ENCODE measurements around the gene GALNS.

GALNS gene

DNA sequence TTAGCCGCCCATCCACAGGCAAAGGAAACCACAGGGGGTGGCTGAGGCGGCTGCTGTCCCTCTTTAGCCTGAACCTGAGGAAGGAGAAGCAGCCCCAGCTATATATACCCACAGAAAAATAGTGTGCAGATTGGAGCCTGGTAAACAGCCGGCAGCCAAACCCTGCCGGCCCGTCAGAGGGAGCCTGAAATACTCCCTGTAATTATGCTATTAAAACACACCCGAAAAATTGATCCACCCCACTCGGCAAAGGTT is 78.5 kb downstream of the GALNS start:
- Histone ChIP-seq H3K4me1 (ENCODE audit: insufficient read depth, poor library complexity, severe bottlenecking) (peaks cover 26% of the 10 kb centered on the region), H3K36me3 (ENCODE audit: low read depth) (peaks cover 8% of the 10 kb centered on the region; the same call in 1 of the 2 replicates), H3K9me3 (ENCODE audit: severe bottlenecking) (no peaks in the 10 kb centered on the region), H3K27ac (ENCODE audit: poor library complexity, severe bottlenecking) (no peak overlapping the region), H3K4me3 (ENCODE audit: severe bottlenecking) (no peak overlapping the region), H3K27me3 (ENCODE audit: insufficient read depth, poor library complexity, severe bottlenecking) (no peaks in the 10 kb centered on the region)
- ATAC-seq (ENCODE audit: low read depth), result no peak
- DNase-seq (ENCODE audit: low spot score), result no peak
- TF ChIP-seq, protein P1, sequence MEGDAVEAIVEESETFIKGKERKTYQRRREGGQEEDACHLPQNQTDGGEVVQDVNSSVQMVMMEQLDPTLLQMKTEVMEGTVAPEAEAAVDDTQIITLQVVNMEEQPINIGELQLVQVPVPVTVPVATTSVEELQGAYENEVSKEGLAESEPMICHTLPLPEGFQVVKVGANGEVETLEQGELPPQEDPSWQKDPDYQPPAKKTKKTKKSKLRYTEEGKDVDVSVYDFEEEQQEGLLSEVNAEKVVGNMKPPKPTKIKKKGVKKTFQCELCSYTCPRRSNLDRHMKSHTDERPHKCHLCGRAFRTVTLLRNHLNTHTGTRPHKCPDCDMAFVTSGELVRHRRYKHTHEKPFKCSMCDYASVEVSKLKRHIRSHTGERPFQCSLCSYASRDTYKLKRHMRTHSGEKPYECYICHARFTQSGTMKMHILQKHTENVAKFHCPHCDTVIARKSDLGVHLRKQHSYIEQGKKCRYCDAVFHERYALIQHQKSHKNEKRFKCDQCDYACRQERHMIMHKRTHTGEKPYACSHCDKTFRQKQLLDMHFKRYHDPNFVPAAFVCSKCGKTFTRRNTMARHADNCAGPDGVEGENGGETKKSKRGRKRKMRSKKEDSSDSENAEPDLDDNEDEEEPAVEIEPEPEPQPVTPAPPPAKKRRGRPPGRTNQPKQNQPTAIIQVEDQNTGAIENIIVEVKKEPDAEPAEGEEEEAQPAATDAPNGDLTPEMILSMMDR (IDR thresholded peaks at IDR 0.05; ENCODE audit: poor library complexity, severe bottlenecking), result no peak

DNA sequence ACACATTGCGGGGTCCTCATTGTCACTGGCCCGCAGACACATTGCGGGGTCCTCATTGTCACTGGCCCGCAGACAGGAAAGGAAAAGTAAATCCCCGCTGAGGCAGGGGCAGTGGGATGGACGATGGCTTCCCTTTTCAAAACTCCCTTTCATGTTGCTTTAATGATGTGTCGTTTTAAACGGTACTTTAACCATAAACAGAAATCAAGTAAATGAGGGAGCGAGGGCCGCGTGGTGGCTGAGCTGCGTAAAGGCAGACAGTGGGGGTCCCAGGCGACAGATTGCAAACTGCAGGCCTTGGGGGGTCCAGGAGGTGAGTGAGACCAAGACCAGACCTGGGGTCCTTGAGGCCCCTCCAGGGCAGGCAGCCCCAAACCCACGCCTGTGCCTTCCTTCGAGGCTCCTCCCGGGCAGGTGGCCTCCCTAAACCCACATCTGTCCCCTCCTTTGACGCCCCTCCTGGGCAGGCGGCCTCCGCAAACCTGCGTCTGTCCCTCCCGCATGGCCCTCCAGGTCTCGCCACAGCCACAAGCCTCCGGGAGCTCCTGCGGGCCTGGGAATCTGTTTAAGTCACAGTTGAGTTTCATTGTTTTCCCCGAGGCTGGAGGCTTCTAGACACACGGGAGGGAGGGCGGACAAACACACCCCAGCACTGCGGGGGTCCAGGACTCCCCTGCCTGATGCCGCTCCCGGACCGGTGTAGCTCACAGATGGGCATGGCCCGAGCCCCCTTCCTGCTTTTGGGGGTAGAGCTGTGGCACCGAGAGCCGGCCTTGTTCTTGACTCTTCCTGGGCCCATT is 79.1 kb downstream of the GALNS start:
- Histone ChIP-seq H3K36me3 (ENCODE audit: low read depth) (peaks cover 8% of the 10 kb centered on the region; the same call in 1 of the 2 replicates), H3K4me3 (ENCODE audit: severe bottlenecking) (no peak overlapping the region), H3K9me3 (ENCODE audit: severe bottlenecking) (no peaks in the 10 kb centered on the region), H3K27ac (ENCODE audit: poor library complexity, severe bottlenecking) (no peak overlapping the region), H3K27me3 (ENCODE audit: insufficient read depth, poor library complexity, severe bottlenecking) (no peaks in the 10 kb centered on the region), H3K4me1 (ENCODE audit: insufficient read depth, poor library complexity, severe bottlenecking) (peaks cover 20% of the 10 kb centered on the region)
- TF ChIP-seq, protein P1 (IDR thresholded peaks at IDR 0.05; ENCODE audit: poor library complexity, severe bottlenecking), result no peak
- DNase-seq (ENCODE audit: low spot score) (no peak), ATAC-seq (ENCODE audit: low read depth) (no peak)

DNA sequence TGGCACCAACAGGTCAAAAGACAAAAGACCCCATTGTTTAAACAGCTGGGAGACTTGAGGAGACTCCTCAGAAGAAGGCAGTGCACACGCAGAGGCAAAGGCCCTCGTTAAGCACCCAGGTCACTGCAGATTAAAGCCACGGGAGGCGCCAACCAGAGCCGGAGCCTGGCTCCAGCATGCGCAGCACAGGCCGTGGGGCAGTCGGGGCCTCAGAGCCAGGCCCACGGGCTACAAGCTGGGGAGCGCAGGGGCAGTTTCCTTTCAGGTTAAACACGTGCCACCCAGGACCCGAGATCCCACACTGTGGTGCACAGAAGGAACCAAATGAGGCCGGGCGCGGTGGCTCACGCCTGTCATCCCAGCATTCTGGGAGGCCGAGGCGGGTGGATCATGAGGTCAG is 80.9 kb downstream of the GALNS start:
- Histone ChIP-seq H3K27me3 (ENCODE audit: insufficient read depth, poor library complexity, severe bottlenecking) (no peaks in the 10 kb centered on the region), H3K36me3 (ENCODE audit: low read depth) (peaks cover 8% of the 10 kb centered on the region; the same call in 1 of the 2 replicates), H3K9me3 (ENCODE audit: severe bottlenecking) (no peaks in the 10 kb centered on the region), H3K4me1 (ENCODE audit: insufficient read depth, poor library complexity, severe bottlenecking) (peaks cover 10% of the 10 kb centered on the region), H3K27ac (ENCODE audit: poor library complexity, severe bottlenecking) (no peak overlapping the region), H3K4me3 (ENCODE audit: severe bottlenecking) (no peak overlapping the region)
- DNase-seq (ENCODE audit: low spot score) (no peak), ATAC-seq (ENCODE audit: low read depth) (no peak)
- TF ChIP-seq, protein P1 (IDR thresholded peaks at IDR 0.05; ENCODE audit: poor library complexity, severe bottlenecking), result no peak

DNA sequence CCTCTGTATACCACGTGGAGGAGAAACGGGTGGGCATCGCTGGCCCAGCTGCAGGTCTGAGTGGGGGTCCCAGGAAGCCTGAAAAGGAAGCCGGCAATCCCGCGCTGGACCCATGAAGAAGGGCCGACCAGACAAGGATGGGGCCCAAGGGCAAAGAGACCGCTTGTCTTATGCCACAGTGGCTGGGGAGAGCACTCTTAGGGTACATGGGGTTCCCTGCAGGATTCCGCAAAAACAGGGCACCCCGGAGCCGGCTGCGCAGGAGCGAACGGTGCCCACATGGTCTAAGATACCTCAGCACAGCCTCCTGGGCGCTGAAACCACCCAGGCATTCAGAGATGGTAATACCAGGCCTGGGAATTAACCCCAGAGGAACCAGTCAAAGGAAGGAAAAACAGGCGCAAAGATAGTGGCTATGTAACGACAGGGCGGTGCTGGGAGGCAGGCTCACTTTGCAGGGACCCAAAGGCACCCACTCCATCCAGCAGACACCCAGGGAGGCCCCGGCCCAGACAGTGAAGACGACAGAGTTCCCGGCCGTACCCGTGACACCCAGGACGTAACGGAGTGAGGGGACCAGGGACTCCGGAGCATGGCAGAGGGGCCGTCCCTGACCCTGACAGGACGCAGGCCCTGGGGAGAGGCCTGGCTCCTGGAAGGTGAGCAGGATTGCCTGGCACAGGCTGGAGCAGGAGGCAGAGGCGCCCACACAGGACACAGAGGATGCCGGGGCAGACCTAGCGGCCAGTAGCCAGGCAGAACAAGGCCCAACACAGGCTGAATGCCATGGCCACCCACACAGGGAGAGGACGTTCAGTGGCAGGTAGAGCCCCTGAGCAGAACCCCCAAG is 82.0 kb downstream of the GALNS start:
- no peak for ATAC-seq (ENCODE audit: low read depth)
- no peaks in the 10 kb centered on the region for H3K9me3 ChIP-seq (ENCODE audit: severe bottlenecking)
- TF ChIP-seq, protein P1 (IDR thresholded peaks at IDR 0.05; ENCODE audit: poor library complexity, severe bottlenecking), result no peak
- no peak overlapping the region for H3K27ac ChIP-seq (ENCODE audit: poor library complexity, severe bottlenecking)
- peaks cover 15% of the 10 kb centered on the region for H3K4me1 ChIP-seq (ENCODE audit: insufficient read depth, poor library complexity, severe bottlenecking)
- DNase-seq (ENCODE audit: low spot score), result no peak
- H3K4me3 ChIP-seq (ENCODE audit: severe bottlenecking), result no peak overlapping the region
- H3K36me3 ChIP-seq (ENCODE audit: low read depth), result 0 out of 2 replicates have a peak, but pooled peaks cover 4% of the 10 kb centered on the region
- H3K27me3 ChIP-seq (ENCODE audit: insufficient read depth, poor library complexity, severe bottlenecking), result no peaks in the 10 kb centered on the region
